SU-DHL-6 (cell line): ENCODE results near the gene STRIP2.

Experiments
- H2AFZ ChIP-seq: fragments of 200-600 bp; sonication (generic); 2 replicates; pipeline ENCODE4 v1.6.1; 2014; ENCODE audit warnings: low read depth, mild to moderate bottlenecking, moderate library complexity, mixed read lengths, antibody characterized with exemption, low read length; ENCODE audit not compliant: severe bottlenecking
- H3F3A ChIP-seq: fragments of 200-600 bp; shearing (Covaris generic); 2 replicates; pipeline ENCODE4 v1.6.0; 2016; ENCODE audit warnings: antibody characterized with exemption, mild to moderate bottlenecking; ENCODE audit not compliant: insufficient read depth
- H3K27ac ChIP-seq: fragments of 200-600 bp; sonication (generic); 2 replicates; pipeline ENCODE4 v1.5.1; 2016; ENCODE audit warnings: low read depth, mild to moderate bottlenecking, low read length, moderate library complexity, mixed read lengths
- H3K27me3 ChIP-seq: fragments of 200-600 bp; sonication (generic), shearing (Covaris generic); 2 replicates; pipeline ENCODE4 v1.6.0; 2014; ENCODE audit warnings: mild to moderate bottlenecking, low read length
- H3K36me3 ChIP-seq: fragments of 200-600 bp; sonication (generic); 2 replicates; pipeline ENCODE4 v1.6.1; 2014; ENCODE audit warnings: mild to moderate bottlenecking, low read length, mixed read lengths
- H3K4me2 ChIP-seq: fragments of 300-600, 200-600 bp; shearing (Covaris generic), sonication (generic); 2 replicates; pipeline ENCODE4 v1.6.0; 2014; ENCODE audit warnings: low read length, low read depth, mild to moderate bottlenecking; ENCODE audit not compliant: poor library complexity, severe bottlenecking
- H3K4me3 ChIP-seq: fragments of 200-600 bp; sonication (generic); 2 replicates; pipeline ENCODE4 v1.5.1; 2014; ENCODE audit warnings: antibody characterized with exemption, low read length, mild to moderate bottlenecking, mixed read lengths; ENCODE audit not compliant: insufficient read depth, poor library complexity, severe bottlenecking
- H3K79me2 ChIP-seq: fragments of 200-600 bp; sonication (generic); 2 replicates; pipeline ENCODE4 v1.6.1; 2014; ENCODE audit warnings: mild to moderate bottlenecking, low read length, moderate library complexity; ENCODE audit not compliant: insufficient read depth
- H3K9ac ChIP-seq: fragments of 200-600 bp; sonication (generic); 2 replicates; pipeline ENCODE4 v1.7.0; 2014; ENCODE audit warnings: mild to moderate bottlenecking, low read length
- H3K9me2 ChIP-seq: fragments of 200-600 bp; sonication (generic); replicated peaks from 2 replicates; pipeline ENCODE4 v1.6.1; 2014; ENCODE audit warnings: low read length; ENCODE audit not compliant: insufficient read depth
- H3K9me3 ChIP-seq: fragments of 200-600 bp; sonication (generic); 2 replicates; pipeline ENCODE4 v1.6.1; 2014; ENCODE audit warnings: low read length, mixed read lengths; ENCODE audit not compliant: insufficient read depth
- H4K20me1 ChIP-seq: fragments of 200-600 bp; sonication (generic); 2 replicates; pipeline ENCODE4 v1.6.1; 2014; ENCODE audit warnings: low read depth, mild to moderate bottlenecking, antibody characterized with exemption, low read length, moderate library complexity, mixed read lengths
- EZH2phosphoT487 ChIP-seq: fragments of 200-600 bp; sonication (generic), shearing (Covaris generic); conservative IDR thresholded peaks from 2 replicates; pipeline ENCODE4 v1.6.1; 2018; ENCODE audit warnings: mild to moderate bottlenecking, antibody characterized with exemption, low read length, moderate library complexity, mixed read lengths
- TF ChIP-seq, protein P1 (sequence below): fragments of 200-600 bp; sonication (generic); IDR thresholded peaks from one replicate; pipeline ENCODE4 v1.5.1; 2017; ENCODE audit warnings: antibody characterized with exemption, mild to moderate bottlenecking, low read length, moderate library complexity; ENCODE audit not compliant: insufficient read depth, poor library complexity, severe bottlenecking

The STRIP2 gene

DNA sequence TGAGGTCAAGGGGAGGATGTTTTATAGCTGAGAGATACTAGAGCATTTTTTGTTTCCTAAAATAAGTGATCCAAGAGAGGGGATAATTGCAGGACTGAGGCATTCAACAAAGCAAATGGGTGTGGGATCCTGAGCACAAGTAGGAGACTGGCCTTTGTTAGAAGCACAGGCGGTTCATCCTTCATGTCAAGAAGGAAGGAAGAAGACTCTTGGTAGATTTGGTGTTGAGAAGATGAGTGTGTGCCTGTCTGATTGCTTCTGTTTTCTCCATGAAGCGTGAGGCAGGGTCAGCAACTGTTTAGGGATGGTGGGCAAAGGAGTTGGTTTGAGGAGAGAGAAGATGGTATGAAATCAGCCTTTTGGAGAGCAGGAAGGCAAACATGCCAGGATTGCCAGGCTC, 27.6 kb downstream of the STRIP2 start:
- H3K4me3 ChIP-seq = no peak overlapping the region
- H3K4me2 ChIP-seq = no peak overlapping the region
- H3K9ac ChIP-seq = no peak overlapping the region
- no peak overlapping the region for H3K27ac ChIP-seq
- H2AFZ ChIP-seq = no peak overlapping the region
- H3K9me3 ChIP-seq = no peaks in the 10 kb centered on the region
- no peaks in the 10 kb centered on the region for H3K79me2 ChIP-seq
- no peaks in the 10 kb centered on the region for H4K20me1 ChIP-seq
- H3K36me3 ChIP-seq = no peaks in the 10 kb centered on the region
- TF ChIP-seq, protein P1, sequence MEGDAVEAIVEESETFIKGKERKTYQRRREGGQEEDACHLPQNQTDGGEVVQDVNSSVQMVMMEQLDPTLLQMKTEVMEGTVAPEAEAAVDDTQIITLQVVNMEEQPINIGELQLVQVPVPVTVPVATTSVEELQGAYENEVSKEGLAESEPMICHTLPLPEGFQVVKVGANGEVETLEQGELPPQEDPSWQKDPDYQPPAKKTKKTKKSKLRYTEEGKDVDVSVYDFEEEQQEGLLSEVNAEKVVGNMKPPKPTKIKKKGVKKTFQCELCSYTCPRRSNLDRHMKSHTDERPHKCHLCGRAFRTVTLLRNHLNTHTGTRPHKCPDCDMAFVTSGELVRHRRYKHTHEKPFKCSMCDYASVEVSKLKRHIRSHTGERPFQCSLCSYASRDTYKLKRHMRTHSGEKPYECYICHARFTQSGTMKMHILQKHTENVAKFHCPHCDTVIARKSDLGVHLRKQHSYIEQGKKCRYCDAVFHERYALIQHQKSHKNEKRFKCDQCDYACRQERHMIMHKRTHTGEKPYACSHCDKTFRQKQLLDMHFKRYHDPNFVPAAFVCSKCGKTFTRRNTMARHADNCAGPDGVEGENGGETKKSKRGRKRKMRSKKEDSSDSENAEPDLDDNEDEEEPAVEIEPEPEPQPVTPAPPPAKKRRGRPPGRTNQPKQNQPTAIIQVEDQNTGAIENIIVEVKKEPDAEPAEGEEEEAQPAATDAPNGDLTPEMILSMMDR = no peak
- TF ChIP-seq EZH2phosphoT487 = no peak
- no peaks in the 10 kb centered on the region for H3K9me2 ChIP-seq
- H3F3A ChIP-seq = no peaks in the 10 kb centered on the region
- H3K27me3 ChIP-seq = no peaks in the 10 kb centered on the region

DNA sequence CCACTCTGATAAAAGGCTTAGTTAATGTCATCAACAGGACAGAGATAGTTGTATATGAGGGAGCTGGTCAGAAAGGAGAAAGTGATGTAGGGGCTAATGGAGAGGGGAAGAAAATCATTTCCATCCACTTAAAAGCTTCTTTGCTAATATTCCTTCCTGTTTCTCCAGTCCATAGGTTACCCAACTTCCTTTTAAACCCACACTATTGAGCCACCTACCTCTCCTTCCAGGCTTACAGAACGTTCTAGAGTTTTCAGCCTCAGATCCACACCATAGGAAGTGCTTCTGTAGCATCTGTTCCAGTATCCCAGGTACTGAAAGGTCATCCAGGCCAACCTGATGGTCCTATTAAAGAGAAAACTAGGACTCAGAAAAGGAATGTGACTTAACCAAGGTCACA, 28.2 kb downstream of the STRIP2 start:
- TF ChIP-seq EZH2phosphoT487 = no peak
- TF ChIP-seq, protein P1 = no peak
- H3K36me3 ChIP-seq = no peaks in the 10 kb centered on the region
- H3K9me3 ChIP-seq = no peaks in the 10 kb centered on the region
- no peaks in the 10 kb centered on the region for H3F3A ChIP-seq
- no peaks in the 10 kb centered on the region for H3K27me3 ChIP-seq
- no peaks in the 10 kb centered on the region for H3K79me2 ChIP-seq
- no peak overlapping the region for H3K4me3 ChIP-seq
- H3K9me2 ChIP-seq = no peaks in the 10 kb centered on the region
- H2AFZ ChIP-seq = no peak overlapping the region
- H4K20me1 ChIP-seq = no peaks in the 10 kb centered on the region
- H3K9ac ChIP-seq = no peak overlapping the region
- H3K27ac ChIP-seq = no peak overlapping the region
- H3K4me2 ChIP-seq = no peak overlapping the region

DNA sequence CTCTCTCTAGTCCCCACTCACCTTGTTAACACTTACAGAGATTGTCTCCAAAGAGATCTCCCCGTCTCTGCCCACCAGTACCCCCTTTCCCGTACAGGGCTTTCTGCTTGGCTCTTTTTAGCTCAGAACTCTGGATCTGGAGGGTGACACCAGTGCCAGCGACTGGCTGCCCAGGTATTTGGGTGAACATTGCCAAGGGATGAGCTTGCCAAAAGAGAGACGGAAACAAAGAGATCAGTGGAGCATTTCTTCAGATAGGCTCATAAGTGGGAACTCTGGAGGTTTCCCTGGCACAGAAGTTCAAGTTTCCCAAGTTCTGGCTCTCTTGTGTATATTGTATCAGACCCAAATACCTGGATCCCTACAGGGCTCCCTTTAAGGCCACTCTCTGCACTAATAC, 30.0 kb downstream of the STRIP2 start:
- H3K36me3 ChIP-seq = no peaks in the 10 kb centered on the region
- no peaks in the 10 kb centered on the region for H3K9me2 ChIP-seq
- H4K20me1 ChIP-seq = no peaks in the 10 kb centered on the region
- no peak overlapping the region for H3K9ac ChIP-seq
- TF ChIP-seq EZH2phosphoT487 = no peak
- TF ChIP-seq, protein P1 = no peak
- no peaks in the 10 kb centered on the region for H3K27me3 ChIP-seq
- H2AFZ ChIP-seq = no peak overlapping the region
- H3K4me2 ChIP-seq = no peak overlapping the region
- no peak overlapping the region for H3K27ac ChIP-seq
- H3K4me3 ChIP-seq = no peak overlapping the region
- no peaks in the 10 kb centered on the region for H3K79me2 ChIP-seq
- H3K9me3 ChIP-seq = no peaks in the 10 kb centered on the region
- no peaks in the 10 kb centered on the region for H3F3A ChIP-seq
